RWPE2 (cell line): ENCODE measurements around the gene TFAP2E.

Source experiments
- ATAC-seq: fragments of 200-7000 bp; cut with Tn5 transposase; 3 replicates; pipeline ENCODE4 v1.9.1; 2021; ENCODE audit warnings: low read depth
- DNase-seq: peaks from one replicate; pipeline ENCODE4 v3.0.0-alpha.2; 2020; ENCODE audit warnings: low spot score
- H3K27ac ChIP-seq: fragments of 450-650 bp; 2 replicates; pipeline ENCODE4 v1.5.1; 2017; ENCODE audit warnings: mild to moderate bottlenecking; ENCODE audit not compliant: poor library complexity, severe bottlenecking
- H3K27me3 ChIP-seq: fragments of 250-450 bp; sonication (Bioruptor Pico); 2 replicates; pipeline ENCODE4 v1.5.1; 2021; ENCODE audit warnings: mild to moderate bottlenecking, moderate library complexity; ENCODE audit not compliant: insufficient read depth, poor library complexity, severe bottlenecking
- H3K36me3 ChIP-seq: fragments of 250-450 bp; sonication (Bioruptor Pico); 2 replicates; pipeline ENCODE4 v1.5.1; 2020; ENCODE audit warnings: low read depth, mild to moderate bottlenecking, moderate library complexity
- H3K4me1 ChIP-seq: fragments of 250-450 bp; sonication (Bioruptor Pico); 2 replicates; pipeline ENCODE4 v1.5.1; 2021; ENCODE audit warnings: mild to moderate bottlenecking, moderate library complexity; ENCODE audit not compliant: insufficient read depth, poor library complexity, severe bottlenecking
- H3K4me3 ChIP-seq: fragments of 250-450 bp; sonication (Bioruptor Pico); 2 replicates; pipeline ENCODE4 v1.5.1; 2021; ENCODE audit warnings: mild to moderate bottlenecking, moderate library complexity; ENCODE audit not compliant: severe bottlenecking
- H3K9me3 ChIP-seq: fragments of 250-450 bp; sonication (Bioruptor Pico); 2 replicates; pipeline ENCODE4 v1.5.1; 2021; ENCODE audit warnings: mild to moderate bottlenecking, moderate library complexity; ENCODE audit not compliant: severe bottlenecking
- CTCF ChIP-seq: fragments of 450-650 bp; IDR thresholded peaks from one replicate; pipeline ENCODE4 v1.5.1; 2017; ENCODE audit warnings: mild to moderate bottlenecking, moderate library complexity; ENCODE audit not compliant: poor library complexity, severe bottlenecking

The TFAP2E gene

GRCh38 chr1:35539073-35539823 lies 33.9 kb upstream of the TFAP2E start:
- Histone ChIP-seq H3K27me3 (no peaks in the 10 kb centered on the region), H3K27ac (no peak overlapping the region), H3K9me3 (no peaks in the 10 kb centered on the region), H3K4me1 (no peaks in the 10 kb centered on the region), H3K36me3 (peaks cover 4% of the 10 kb centered on the region), H3K4me3 (no peak overlapping the region)
- DNase-seq (no peak), ATAC-seq (peak; percentile 41; the same call in 2 of the 3 replicates)
- no peak for TF ChIP-seq CTCF

DNA sequence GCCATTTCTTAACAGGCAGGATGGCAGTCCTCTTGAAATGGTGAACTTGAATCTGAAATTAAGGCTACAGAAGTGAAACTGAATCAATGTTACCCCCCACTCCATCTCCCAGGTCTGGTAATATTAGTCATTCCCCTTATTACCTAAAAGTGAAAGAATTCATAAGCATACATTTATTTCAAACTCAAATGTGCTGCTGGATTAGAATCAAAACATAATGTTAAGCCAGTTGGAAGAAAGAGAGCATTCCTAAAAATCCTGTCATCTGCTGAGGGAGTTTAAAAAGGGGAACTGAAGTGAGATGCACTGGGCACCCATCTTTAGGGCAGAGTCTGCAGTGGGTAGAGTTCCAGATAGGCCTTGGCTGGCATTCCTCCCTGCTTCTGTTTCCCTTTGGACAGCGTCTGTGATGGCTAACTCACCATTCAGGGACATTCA lies 33.3 kb upstream of the TFAP2E start:
- 0 out of 3 replicates have a peak, but pooled peaks have one; percentile 21 for ATAC-seq
- H3K27me3 ChIP-seq, result no peaks in the 10 kb centered on the region
- DNase-seq, result no peak
- no peaks in the 10 kb centered on the region for H3K4me1 ChIP-seq
- H3K4me3 ChIP-seq, result no peak overlapping the region
- H3K9me3 ChIP-seq, result no peaks in the 10 kb centered on the region
- H3K27ac ChIP-seq, result no peak overlapping the region
- H3K36me3 ChIP-seq, result peaks cover 4% of the 10 kb centered on the region
- no peak for TF ChIP-seq CTCF

- DNase-seq (no peak), ATAC-seq (no peak; the same call in 2 of the 3 replicates)
- Histone ChIP-seq H3K4me3 (no peak overlapping the region), H3K9me3 (peaks cover 2% of the 10 kb centered on the region), H3K27me3 (no peaks in the 10 kb centered on the region), H3K27ac (no peak overlapping the region), H3K36me3 (peaks cover 35% of the 10 kb centered on the region), H3K4me1 (no peaks in the 10 kb centered on the region)
- peak; percentile 23 for TF ChIP-seq CTCF
Observed at GRCh38 chr1:35544976-35545375, 28.1 kb upstream of the TFAP2E start.

DNA sequence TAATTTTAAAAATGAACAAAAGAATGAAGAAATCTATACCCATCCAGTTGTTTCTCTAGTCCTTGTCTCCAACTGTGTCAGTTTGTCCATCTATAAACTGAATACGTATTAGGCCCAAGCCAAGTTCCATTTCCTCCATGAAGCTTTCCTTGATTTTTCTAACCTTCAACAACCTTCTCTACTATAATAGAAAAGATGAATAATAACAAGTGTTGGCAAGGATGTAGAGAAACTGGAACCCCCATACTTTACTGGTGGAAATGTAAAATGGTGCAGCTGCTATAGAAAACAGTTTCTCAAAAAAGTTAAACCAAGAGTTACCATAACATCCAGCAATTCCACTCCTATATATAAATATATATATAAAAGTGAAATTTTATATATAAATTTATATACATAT lies 26.5 kb upstream of the TFAP2E start:
- Histone ChIP-seq H3K36me3 (peaks cover 51% of the 10 kb centered on the region), H3K4me3 (no peak overlapping the region), H3K9me3 (peaks cover 2% of the 10 kb centered on the region), H3K27me3 (no peaks in the 10 kb centered on the region), H3K4me1 (no peaks in the 10 kb centered on the region), H3K27ac (no peak overlapping the region)
- TF ChIP-seq CTCF, result no peak
- ATAC-seq (no peak), DNase-seq (no peak)

DNA sequence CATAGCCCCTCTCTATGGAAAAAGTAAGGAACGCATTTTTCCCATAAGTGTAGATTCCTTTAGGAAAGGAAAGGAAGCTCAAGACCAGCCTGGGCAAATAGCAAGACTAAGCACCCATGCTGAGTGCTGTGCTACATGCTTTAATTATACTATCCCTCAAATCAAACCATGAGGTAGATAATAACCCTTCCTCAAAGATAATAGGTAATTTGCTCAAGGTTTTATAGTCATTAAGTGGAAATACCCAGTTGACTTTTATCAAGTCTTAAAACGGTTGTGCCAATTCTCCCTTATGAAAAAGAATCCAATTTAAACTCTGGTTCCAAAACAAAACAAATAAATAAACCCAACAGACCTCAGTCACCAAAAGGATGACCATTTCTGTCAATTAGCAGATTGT lies 19.3 kb upstream of the TFAP2E start:
- ATAC-seq (no peak), DNase-seq (no peak)
- TF ChIP-seq CTCF, result no peak
- Histone ChIP-seq H3K4me3 (no peak overlapping the region), H3K27ac (no peak overlapping the region), H3K27me3 (no peaks in the 10 kb centered on the region), H3K4me1 (peaks cover 14% of the 10 kb centered on the region), H3K9me3 (no peaks in the 10 kb centered on the region), H3K36me3 (peaks cover 47% of the 10 kb centered on the region)
